GM19455 (cell line): ENCODE results near the gene GYG1.
"Not testable (repeated sequence)": the region's sequence is repeated elsewhere in the genome, so short reads cannot be mapped to it uniquely, and the experiment has no call there.

Source experiments
- ATAC-seq: cut with Tn5 transposase; IDR thresholded peaks from one replicate; pipeline ENCODE4 v1.9.1; 2021; ENCODE audit not compliant: unreplicated experiment

The GYG1 gene

DNA sequence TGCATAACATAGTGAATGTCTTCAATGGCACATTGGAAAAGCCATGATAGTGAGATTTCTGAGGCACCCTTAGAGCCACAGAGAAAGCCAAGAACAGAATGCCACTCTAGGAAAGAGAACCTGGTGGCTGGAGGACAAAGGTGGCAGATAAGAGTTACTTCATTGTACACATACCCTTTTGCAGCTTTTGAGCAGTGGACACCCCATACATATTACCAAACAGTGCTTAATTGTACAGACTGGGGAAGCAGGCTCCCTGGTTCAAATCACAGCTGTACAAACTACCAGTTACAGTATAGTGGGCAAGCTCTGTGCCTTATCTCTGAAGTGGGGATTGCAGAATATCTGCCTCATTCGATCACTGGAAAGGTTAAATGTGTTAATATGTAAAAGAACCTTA is 10.1 kb upstream of the GYG1 start:
- ATAC-seq, result no peak

DNA sequence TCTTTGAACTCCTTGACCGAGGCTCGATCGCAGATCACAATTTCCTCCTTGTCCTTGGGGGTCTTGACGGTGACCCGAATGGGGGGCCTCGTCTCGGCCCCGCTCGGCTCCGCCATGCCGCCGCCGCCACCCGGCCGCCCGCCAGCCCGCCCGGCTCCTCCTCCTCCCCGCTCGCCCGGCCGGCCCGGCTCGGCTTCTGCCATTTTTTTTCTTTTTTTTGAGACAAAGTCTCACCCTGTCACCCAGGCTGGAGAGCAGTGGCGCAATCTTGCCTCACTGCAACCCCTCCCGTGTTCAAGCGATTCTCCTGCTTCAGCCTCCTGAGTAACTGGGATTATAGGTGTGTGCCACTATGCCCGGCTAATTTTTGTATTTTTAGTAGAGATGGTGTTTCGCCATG is 3.8 kb upstream of the GYG1 start:
- ATAC-seq, result not testable (repeated sequence)

DNA sequence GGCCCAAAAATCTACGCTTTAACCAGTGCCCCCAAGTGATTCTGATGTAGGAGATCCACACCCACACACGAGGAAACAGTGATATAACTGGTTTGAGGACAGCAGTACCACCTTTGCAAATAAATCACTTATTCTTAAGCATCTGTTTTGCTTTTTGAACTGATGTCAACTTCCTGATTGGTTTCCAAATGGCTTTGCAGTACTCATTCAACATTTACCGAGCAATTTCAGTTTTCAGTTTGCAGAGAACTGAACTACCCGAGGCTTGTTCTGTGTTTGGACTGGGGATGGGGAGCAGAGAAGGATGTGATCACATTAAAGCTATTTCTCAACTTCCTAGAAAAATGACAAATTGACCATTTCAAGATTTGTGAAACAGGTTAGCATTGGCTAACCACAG is 1.1 kb upstream of the GYG1 start:
- ATAC-seq, result no peak

DNA sequence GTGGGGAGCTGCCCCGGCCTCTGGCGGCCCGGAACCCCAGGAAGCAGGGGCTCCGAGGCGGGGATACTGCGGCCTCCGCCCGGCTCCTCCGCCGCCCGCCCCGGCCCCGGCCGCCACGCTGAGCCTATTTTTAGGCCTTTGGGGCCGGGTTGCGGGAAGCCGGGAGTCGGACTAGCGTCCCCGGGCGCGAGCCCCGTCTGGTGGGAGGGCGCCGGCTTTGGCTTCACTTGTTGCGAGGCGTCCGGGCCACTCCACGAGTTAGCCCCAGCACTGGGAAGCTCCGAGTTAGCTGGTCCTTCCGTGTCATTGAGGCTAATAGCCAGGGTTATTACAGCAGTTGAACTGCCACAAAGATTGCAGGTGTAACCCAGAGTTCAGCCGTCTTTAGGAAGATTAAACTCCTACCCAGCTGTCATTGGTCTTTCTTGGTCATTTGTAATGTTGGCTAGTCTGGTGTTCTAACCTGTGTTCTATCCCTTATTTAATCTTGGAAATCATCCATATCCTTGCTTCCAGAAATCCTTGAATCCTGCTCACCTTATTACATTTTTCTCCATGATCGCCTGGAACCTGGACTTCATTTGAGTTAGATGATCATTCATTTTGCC is 791 bp downstream of the GYG1 start:
- peak; percentile 36 for ATAC-seq

DNA sequence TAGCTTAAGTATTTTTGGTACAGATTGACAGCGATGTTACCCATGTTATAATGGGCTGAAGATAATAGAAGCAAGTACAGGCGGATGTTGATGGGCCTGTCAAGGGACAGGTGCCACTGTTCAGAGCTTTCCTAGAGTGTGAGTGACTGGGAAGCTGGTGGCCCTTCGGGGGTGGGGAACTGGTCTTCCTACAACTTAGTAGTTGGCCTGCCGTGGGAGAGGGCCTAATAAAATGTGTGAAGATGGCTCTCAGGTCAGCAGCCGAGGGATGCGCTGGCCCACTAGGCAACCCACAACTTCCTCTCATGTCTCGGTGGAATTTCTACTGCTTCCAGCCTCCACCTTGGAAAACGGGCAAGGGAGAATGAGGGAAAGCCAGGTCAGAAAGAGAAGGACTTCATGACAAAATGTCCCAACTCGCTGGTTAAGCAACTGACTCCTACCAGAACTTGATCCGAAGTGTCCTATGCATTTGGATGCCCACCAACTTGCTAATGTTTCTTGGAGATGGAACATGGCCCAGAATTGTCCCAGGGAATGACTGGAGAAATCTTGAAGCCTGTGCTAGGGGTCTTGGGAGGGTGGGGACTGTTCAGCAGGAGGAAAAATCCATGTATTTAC is 1.4 kb downstream of the GYG1 start:
- no peak for ATAC-seq

DNA sequence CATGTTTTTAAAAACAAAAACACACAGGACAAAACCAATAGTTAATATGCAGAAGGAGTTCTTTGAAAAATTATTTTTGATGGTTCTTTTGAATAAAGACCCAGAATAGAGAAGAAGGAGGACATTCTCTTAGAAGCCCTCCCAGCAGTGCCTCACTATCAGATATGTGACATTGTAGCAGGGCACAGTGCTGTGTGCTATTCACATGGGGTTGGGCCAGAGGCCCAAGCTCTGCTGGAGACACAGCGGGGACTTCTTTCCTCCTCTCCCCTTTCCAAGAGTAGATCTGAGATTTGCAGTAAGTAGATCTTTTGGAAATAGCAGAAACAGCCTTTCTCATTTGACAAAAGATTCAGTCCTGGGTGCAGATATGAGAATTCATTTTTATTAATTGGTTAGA is 6.3 kb downstream of the GYG1 start:
- ATAC-seq, result no peak

DNA sequence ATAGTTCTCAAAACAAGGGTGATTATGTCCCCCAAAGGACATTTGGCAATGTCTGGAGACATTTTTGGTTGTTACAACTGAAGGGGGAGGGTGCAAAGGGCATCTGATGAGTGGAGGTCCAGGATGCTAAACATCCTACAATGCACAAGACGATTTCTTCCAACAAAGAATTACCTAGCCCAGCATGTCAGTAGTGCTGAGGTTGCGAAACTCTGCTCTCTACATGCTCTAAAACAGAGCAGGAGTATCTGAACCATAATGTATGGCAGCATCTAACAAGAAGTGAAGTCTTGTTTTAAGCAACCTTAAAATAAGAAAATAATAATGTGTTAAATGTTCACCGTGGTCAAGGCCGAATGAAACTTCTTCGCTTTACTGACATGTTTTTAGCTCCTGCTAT is 7.0 kb downstream of the GYG1 start:
- no peak for ATAC-seq

DNA sequence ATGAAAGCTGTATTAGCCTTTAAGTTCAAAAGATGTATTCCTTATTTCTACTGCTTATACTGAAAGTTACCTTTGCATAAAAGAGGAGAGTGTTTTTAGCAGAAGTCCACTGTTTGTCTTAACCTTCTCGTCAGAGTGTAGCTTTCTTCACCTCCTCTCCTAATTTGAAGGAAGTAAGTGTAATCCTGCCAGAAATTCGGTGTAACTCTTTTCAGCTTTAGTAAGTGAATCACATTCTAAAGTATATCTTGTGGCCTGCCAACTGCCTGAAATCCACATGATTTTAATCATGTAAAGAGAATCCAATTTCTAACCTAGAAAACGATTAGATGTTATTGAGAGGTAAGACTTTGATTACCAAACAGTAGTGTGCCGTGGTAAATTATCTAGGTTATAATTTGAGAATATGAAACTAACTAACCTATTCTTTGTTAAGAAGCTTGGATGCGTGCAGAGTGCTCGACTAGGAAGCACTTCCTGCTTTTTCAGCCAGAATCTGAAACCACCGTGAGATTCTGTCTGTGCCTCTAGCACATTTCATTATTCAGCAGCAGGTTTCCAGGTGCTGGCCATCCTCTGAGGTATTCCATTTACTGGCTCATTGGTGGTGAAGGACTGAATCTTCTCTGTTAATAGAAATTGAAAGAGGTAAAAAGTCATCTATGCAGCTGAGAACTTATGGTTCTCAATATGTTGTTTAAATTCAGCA is 7.5 kb downstream of the GYG1 start:
- ATAC-seq, result peak; percentile 26

DNA sequence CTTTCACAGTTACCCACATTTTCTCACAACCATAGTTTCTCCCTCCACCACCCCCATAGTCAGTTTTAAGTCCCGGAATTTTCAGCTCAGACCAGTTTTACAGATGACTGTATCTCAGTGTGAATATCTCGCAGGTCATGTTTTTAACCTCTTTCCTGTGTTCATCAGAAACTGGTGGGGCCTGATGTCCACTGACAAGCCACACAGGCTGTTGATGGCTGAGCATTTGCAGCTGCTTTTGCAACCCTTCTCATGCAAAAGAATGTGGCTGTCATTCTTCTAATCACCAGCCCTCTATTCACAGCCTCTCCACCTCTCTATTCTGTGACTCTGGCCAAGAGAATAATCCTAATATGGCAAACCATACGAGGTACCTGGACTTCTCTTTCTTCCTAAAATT is 8.5 kb downstream of the GYG1 start:
- peak; percentile 48 for ATAC-seq

DNA sequence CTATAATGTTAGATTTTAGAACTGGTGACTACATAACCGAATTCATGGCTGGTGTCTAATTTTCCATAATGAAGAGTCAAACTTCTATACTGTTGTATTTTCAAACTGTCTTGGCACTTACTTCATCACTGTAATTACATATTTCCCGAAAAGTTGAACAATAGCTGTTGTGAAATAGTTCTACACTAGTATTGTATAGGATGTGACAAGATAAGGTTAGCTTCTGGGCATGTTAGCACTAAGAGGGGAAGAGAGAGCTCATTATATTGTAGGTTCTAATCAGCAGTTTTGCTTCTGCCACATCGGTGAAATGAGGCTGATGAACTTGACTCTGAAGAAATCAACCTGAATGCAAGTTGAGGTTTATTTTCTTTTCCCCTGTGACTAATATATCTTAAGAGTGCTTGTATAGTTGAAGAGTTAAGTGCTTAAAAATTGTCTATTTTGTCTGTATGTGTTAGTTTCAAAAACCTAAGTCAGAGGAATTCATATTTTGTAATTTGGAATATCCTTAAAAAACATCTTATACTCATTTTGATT is 8.9 kb downstream of the GYG1 start:
- no peak for ATAC-seq

DNA sequence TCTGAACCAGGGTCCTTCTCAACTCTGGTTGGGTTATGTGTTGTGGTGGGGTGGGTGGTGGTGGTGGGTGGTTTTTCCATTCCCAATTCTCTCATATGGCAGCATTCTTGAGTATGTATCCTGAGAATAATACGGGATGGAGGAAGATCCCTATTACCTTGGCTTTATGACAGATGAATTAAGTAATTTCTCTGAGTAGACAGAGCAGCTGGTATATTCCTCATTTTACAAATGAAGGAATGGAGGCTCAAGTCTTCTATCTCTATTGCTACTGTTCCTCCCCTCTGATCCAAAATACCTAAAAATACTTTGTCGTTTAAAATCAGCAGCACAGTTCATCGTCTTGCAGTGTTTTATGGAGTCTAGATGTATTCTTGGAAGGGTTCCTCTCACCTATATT is 10.4 kb downstream of the GYG1 start:
- no peak for ATAC-seq

DNA sequence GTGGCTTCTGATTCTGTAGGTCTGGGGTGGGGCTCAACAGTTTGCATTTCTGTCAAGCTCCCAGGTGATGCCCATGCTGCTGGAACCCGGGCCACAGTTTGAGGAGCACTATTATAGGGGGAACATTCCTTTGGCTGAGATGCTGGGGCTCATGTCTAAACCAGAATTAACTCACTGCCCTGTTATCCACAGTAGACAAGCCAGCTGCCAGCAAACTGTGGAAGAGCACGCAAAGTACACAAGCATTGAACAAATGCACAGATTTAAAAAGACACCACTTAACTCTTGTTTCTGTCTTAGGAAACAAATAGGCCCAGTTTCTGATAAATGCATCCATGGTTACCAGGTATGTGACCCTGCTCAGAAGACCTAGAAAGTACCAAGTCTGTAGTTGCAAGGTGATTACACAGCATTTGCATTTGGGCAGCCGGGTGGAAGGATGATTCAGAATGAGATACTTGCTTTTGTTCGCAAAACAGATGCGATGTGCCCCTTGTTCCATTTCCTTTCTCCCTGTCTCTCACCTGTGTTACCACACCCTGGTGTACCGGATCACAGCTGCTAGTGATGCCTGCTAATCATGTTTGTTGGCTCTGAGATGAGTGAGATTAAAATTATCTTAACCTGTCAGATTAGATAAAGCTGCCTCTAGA is 12.4 kb downstream of the GYG1 start:
- ATAC-seq, result peak; percentile 66

DNA sequence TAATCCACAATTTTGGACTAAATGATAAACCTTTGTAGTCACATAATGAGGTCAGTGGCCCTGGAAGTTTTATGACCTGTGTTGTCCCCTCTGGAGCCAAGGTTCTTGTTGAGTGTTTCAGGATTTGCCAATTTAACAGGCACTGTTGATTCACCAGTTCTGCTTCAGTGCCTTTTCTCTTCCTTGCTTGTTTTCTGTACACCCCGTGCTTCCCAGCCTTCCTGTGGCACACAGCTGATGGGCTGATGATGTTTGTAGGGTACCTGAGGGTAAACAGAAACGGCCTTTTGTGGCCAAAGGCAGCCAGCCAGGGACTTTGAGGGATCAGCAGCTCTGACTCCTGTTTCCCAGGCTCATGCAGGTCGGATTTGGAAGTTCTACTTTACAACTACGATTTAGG is 13.3 kb downstream of the GYG1 start:
- no peak for ATAC-seq

DNA sequence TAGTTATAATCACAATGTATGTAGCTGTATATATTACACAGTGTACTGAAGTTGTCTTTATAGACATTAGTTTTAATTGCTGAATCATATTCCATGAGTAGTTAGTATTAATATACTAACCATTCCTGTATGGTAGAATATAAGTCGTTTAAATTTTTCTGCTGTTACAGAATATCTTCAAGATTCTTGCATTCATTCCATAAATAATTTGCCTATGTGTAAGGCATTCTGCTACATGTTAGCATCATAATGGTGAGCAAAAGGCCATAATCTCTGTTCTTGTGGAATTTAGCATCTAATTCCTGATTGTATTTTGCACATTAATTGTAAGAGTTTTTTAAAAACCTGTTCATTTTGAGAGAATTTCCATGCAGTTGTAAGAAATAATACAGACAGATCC is 14.1 kb downstream of the GYG1 start:
- no peak for ATAC-seq

DNA sequence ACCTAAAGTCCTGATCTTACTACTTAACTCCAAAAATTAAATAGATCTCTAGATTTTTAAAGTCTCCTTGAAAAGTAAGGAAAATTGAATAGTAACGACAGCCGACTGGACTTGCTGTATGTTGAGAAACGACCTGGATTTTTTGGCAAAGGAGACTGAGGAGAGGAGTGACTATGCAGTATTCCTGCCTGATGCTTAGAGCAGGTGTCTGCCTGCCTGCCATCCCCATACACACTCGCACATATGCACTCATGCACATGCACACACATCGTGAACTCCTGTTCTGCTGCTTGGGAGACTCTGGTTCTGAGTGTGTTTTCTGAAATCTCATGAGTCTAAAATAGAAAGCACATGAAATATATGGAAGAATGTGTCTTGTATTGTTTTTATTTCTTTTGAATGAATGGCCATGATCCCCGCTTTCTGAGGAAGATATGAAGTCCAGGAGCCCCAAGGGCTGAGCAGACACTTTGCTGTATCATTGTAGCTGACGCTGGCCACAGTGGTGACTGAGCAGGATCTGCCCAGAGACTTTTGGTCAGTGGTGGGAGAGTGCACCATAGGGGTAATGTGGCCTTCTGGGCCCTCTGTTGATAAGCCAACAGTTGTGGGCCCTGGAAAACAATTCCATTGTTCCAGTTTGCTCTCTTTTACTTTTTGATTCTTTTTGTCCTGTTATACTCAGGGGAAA is 16.4 kb downstream of the GYG1 start:
- ATAC-seq, result no peak

DNA sequence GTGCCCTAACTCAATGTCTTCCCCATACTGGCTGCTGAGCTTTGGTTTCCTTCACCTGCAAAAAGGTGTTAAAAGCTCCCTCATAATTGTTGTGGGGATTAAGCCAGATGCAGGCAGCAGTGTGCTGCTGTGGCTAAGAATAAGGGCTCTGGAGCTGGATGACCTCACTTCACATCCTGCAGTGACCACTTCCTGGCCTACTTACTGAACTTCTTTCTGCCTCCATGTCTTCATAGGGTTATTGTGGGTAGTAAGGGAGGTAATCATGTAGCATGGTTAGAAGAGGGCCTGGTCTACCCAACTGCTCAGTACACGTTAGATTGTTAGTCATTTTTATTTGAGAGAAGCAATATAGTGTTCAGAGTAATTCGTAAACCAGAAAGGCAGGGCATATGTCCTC is 18.4 kb downstream of the GYG1 start:
- ATAC-seq, result no peak

DNA sequence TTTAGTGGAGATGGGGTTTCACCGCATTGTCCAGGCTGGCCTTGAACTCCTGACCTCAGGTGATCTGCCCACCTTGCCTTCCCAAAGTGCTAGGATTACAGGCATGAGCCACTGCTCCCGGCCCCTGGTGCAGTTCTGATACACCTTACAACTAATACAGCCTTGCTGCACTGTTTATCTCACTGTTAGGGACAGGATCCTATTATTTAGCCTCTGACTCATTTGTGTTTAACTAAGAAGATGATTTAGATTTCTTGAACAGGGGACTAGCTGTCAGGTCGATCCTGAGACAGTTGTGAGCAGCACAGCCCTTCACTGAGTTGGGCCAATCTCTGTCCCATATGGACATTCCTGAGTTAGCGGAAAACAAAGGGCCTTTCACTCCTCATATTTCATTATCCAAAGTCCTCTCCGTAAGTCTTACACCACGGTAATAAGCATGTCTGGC is 19.2 kb downstream of the GYG1 start:
- ATAC-seq, result no peak

DNA sequence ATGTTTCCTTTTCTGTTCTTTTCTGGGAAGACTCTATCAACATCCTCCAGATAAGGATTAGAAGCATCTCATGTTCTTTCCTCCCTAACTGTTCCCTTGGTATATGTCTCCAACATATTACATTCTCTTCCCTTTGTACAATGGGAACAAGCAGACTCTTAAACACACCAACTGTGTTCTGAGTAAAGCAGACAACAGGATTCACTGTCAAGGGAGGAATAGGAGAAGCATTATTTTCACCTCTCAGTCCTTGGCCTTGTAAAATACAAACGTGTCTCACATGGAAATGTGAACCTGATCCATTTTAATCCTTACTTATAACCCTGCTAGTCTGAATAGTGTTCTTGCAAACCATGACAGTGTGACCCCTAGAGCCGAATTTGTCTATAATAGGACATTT is 19.6 kb downstream of the GYG1 start:
- no peak for ATAC-seq

DNA sequence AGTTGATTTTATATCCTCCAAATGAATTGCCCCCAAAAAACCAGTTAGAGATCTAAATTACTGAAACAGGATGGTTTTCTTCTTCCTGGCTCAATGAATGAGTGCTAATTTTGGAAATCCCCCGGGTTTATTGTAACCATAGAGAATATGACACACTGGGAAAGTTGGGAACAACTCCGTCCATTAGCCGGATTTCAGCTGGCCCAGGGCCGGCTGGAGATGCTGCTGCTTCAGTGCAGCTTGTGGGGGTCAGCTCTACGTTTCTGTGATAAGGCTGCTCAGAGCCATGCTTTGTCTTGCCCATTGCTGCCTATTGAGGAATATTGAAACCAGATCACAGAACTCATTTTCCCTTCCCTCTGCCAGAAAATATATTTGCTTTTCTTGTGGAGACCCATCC is 20.3 kb downstream of the GYG1 start:
- ATAC-seq, result no peak

DNA sequence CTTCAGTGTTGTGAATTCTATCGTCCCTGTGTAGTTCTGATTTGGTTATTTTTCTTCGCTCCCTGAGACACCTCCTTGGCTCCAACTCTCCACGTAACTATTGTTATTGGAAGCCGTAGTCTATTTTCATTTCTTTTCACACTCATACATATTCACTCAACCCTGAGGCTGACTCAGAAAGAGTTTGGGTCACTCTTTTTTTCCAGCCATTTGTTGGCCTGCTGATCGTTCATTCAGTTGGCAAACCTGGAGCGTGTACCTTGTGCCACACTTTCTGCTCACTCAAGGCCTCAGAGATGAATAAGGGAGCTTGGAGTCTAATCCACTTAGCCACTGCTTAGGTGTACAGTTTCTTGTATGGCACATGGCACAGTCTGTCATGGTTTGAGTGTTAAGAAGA is 22.4 kb downstream of the GYG1 start:
- no peak for ATAC-seq

DNA sequence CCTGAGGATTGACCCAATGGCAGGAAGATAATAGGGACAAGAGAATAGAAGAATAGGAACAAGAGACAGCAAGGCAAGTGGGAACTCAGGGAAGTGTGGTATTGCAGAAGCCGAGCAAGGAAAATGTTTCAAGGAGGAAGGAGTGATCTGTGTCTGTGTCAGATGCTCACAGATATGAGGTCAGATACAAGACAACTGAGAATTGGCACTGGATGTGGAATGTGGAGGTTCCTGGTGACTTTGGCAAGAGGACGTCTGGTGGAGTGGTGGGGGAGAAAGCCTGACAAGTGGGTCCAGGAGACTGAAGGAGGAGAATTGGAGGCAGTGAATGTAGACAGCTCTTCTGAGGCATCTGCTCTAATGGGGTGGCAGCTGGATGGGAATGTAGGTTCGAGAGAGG is 24.1 kb downstream of the GYG1 start:
- ATAC-seq, result no peak
